Smooth muscle cell (in vitro differentiated cells): ENCODE measurements around the gene ZNF17. TPM values are rescaled to one million over a fixed set of nuclear protein-coding genes. Genes with fewer than 3 reads are reported as not detected.

Experiments
- DNase-seq: peaks from one replicate; lab custom pipeline; 2025; ENCODE audit not compliant: unreplicated experiment; lab: John Stamatoyannopoulos, UW
- H2AFZ ChIP-seq: fragments of 200-600 bp; sonication (generic); 2 replicates; pipeline ENCODE4 v1.6.0; 2016; ENCODE audit warnings: antibody characterized with exemption, low read depth, mild to moderate bottlenecking
- H3F3A ChIP-seq: fragments of 200-600 bp; sonication (generic); 2 replicates; pipeline ENCODE4 v1.6.0; 2017; ENCODE audit warnings: antibody characterized with exemption, low read depth
- H3K27ac ChIP-seq: fragments of 200-600 bp; sonication (generic); 2 replicates; pipeline ENCODE4 v1.5.1; 2016; ENCODE audit warnings: low read depth, mild to moderate bottlenecking
- H3K27me3 ChIP-seq: fragments of 200-600 bp; sonication (generic); 2 replicates; pipeline ENCODE4 v1.6.1; 2016; ENCODE audit warnings: low read depth, mild to moderate bottlenecking
- H3K36me3 ChIP-seq: fragments of 200-600 bp; sonication (generic); 2 replicates; pipeline ENCODE4 v1.5.1; 2016; ENCODE audit warnings: low read depth
- H3K4me1 ChIP-seq: fragments of 200-600 bp; sonication (generic); 2 replicates; pipeline ENCODE4 v1.5.1; 2016; ENCODE audit warnings: low read depth
- H3K4me2 ChIP-seq: fragments of 200-600 bp; sonication (generic); 2 replicates; pipeline ENCODE4 v1.6.0; 2016; ENCODE audit warnings: mild to moderate bottlenecking
- H3K4me3 ChIP-seq: fragments of 200-600 bp; sonication (generic); 2 replicates; pipeline ENCODE4 v1.5.1; 2016; ENCODE audit warnings: mild to moderate bottlenecking
- H3K79me2 ChIP-seq: fragments of 200-600 bp; sonication (generic); 2 replicates; pipeline ENCODE4 v1.6.0; 2016; ENCODE audit warnings: low read depth, mild to moderate bottlenecking
- H3K9ac ChIP-seq: fragments of 200-600 bp; sonication (generic); 2 replicates; pipeline ENCODE4 v1.6.0; 2016; ENCODE audit warnings: low read depth
- H3K9me3 ChIP-seq: fragments of 200-600 bp; sonication (generic); replicated peaks from 2 replicates; pipeline ENCODE4 v1.5.1; 2016; ENCODE audit warnings: low read depth
- H4K20me1 ChIP-seq: fragments of 200-600 bp; sonication (generic); 2 replicates; pipeline ENCODE4 v1.6.0; 2016; ENCODE audit warnings: low read depth
- WGBS: methylation state at CpG from one replicate; pipeline ENCODE4 v1.1.7; 2016; ENCODE audit warnings: low lambda C conversion rate; 5-methylcytosine and 5-hydroxymethylcytosine counted together
- polyA plus RNA-seq: library from polyadenylated mRNA; unstranded; fragments of >200 nt; fragmentation: Nextera tagmentation; extraction: Ambion mirVana; gene quantifications from 2 replicates; pipeline ENCODE4 v1.2.1, GENCODE V29; 2016
- total RNA-seq: library from RNA; depleted of rRNA; stranded (reverse); fragments of >200 nt; gene quantifications from 2 replicates; pipeline ENCODE4 v1.2.3, GENCODE V29; 2014
- TF ChIP-seq, protein P1 (sequence below): fragments of 200-600 bp; sonication (generic); IDR thresholded peaks from 2 replicates; pipeline ENCODE4 v1.5.1; 2017; ENCODE audit warnings: borderline replicate concordance, mild to moderate bottlenecking, antibody characterized with exemption; ENCODE audit not compliant: insufficient read depth, poor library complexity, severe bottlenecking

ZNF17 gene
- total RNA-seq (4.3 and 7.0 TPM in 2 replicates), polyA plus RNA-seq (0.95 and 3.1 TPM in 2 replicates)

DNA sequence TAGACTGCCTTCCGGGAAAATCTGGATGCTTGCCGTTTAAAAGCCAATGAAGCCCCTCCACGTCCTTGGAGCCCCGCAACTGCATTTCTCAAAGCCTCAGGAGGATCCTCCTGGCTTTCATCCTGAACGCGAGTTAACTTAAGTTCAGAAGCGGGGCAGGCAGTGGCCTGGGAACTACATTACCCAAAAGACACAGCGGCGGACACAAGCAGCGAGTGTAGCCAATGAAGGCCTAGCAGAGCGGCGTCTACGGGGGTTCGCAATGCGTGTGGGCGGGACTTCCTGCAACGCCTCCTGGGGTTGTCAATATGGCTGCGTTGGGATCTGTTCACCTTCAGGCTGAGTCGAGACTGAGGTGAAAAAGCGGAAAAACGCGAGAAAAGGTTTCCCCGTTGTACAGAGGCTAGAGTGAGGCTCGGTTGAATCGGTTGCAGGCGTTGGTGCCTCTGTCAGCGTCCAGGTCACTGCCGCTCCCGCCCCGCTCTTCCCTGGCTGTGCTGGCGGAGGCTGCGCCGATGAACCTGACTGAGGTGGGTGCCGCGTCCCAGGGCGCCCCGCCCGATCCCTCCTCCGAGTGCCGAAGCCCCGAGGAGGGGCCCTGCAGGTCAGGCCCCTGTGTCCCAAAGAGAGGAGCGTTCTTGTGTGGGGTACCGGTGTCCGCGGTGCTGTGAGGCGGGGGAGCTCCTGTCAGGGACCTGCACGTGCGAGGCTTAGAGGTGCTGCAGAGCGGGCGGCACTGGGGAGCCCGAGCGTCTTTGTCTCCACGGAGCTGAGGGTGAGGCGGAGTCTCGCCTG is at the start of gene ZNF17:
Gene ZNF17, plus strand, starts transcription at position 285 of the 795 bp plus-strand sequence. CDS start 2,455 bp downstream, outside the sequence.
- DNase-seq: peak; percentile 52
- WGBS: 2% methylated on average over 55 of the region's 55 CpGs

DNA sequence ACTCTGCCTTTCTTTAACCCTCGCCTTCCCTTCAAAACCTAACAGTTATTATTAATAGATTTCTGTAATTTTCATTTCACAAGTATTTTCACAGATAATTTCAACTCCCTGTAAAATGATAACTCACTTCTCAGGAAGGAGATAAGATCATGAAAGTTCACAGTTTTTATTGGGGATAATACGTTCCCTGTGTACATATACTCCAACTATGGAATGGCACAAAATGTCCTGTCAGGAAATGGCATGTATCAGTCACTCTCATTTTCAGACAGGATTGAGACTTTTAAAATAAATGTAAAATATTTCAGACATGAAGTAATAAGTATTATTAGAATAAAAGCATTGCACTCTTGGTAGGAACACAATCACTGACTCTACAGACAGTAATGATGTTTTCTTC is 48.5 kb upstream of the ZNF17 start:
- peak overlapping the region; percentile 89 for H2AFZ ChIP-seq
- DNase-seq: no peak
- peak overlapping the region; percentile 87 for H3K9ac ChIP-seq
- TF ChIP-seq, protein P1, sequence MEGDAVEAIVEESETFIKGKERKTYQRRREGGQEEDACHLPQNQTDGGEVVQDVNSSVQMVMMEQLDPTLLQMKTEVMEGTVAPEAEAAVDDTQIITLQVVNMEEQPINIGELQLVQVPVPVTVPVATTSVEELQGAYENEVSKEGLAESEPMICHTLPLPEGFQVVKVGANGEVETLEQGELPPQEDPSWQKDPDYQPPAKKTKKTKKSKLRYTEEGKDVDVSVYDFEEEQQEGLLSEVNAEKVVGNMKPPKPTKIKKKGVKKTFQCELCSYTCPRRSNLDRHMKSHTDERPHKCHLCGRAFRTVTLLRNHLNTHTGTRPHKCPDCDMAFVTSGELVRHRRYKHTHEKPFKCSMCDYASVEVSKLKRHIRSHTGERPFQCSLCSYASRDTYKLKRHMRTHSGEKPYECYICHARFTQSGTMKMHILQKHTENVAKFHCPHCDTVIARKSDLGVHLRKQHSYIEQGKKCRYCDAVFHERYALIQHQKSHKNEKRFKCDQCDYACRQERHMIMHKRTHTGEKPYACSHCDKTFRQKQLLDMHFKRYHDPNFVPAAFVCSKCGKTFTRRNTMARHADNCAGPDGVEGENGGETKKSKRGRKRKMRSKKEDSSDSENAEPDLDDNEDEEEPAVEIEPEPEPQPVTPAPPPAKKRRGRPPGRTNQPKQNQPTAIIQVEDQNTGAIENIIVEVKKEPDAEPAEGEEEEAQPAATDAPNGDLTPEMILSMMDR: no peak
- H3K4me2 ChIP-seq: peak overlapping the region; percentile 86
- no peaks in the 10 kb centered on the region for H3K9me3 ChIP-seq
- WGBS: 92% methylated on average over 2 of the region's 2 CpGs
- peak overlapping the region; percentile 85 for H3K4me3 ChIP-seq
- peak overlapping the region; percentile 94 for H3K27ac ChIP-seq
- H4K20me1 ChIP-seq: no peaks in the 10 kb centered on the region
- no peaks in the 10 kb centered on the region for H3K36me3 ChIP-seq
- H3K4me1 ChIP-seq: peaks cover 8% of the 10 kb centered on the region
- H3K79me2 ChIP-seq: peaks cover 28% of the 10 kb centered on the region
- no peaks in the 10 kb centered on the region for H3K27me3 ChIP-seq
- peaks cover 7% of the 10 kb centered on the region for H3F3A ChIP-seq

More for the DNA sequence above, at the start of gene ZNF17:
- no peaks in the 10 kb centered on the region for H3K27me3 ChIP-seq
- H2AFZ ChIP-seq: peak within 1 kb of the TSS; percentile 87
- peaks cover 41% of the 10 kb centered on the region for H3K79me2 ChIP-seq
- H3K9ac ChIP-seq: peak within 1 kb of the TSS; percentile 80
- H3K27ac ChIP-seq: no peak within 1 kb of the TSS
- H3K4me1 ChIP-seq: peaks cover 5% of the 10 kb centered on the region
- H3K36me3 ChIP-seq: no peaks in the 10 kb centered on the region
- no peaks in the 10 kb centered on the region for H3K9me3 ChIP-seq
- no peaks in the 10 kb centered on the region for H4K20me1 ChIP-seq
- peak within 1 kb of the TSS; percentile 100 for H3K4me2 ChIP-seq
- TF ChIP-seq, protein P1: no peak
- H3F3A ChIP-seq: no peaks in the 10 kb centered on the region
- H3K4me3 ChIP-seq: peak within 1 kb of the TSS; percentile 96

DNA sequence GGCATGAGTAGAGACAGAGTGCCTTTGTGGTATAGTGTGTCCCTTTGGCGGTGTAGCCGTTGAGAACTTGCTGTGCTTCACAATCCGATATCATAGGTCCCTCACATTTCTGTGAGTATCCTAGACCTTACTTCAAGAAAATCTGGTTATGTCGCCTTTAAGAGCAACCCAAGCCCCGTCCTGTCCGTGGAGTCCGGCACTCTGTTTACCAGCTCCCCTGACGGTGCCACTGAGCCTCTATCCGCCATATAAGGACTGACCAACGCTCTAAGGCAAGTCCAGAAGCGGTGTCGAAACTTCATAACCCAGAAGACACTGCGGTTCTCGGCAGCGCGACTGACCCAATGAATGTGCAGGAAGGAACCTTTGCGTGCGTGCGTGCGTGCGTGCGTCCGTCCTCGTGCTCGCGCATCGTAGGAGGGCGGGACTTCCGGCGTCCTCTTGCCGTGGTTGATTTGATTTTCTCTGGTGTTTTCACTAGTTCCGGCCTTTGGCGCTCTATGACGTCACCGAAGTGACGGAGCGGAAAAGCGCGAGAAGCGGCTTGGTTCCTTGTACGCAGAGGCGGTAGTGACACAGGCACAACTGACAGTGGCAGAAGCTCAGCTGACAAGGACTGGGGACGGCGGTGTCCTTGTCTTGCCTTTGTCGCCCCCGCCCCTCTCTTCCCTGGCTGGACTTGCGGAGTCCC is 47.8 kb upstream of the ZNF17 start, which contains the start of the genes TRAPPC2B and ZNF547:
Gene TRAPPC2B, plus strand, starts transcription at position 555 of the 691 bp plus-strand sequence. CDS start 1,283 bp downstream, outside the sequence.
Gene ZNF547, plus strand, starts transcription at position 555 of the 691 bp plus-strand sequence. CDS start 5,005 bp downstream, outside the sequence.
- peak within 1 kb of the TSS; percentile 94 for H3K27ac ChIP-seq
- DNase-seq: peak; percentile 90
- H3K27me3 ChIP-seq: no peaks in the 10 kb centered on the region
- H3K9me3 ChIP-seq: no peaks in the 10 kb centered on the region
- H3K79me2 ChIP-seq: peaks cover 28% of the 10 kb centered on the region
- peaks cover 8% of the 10 kb centered on the region for H3K4me1 ChIP-seq
- WGBS: 2% methylated on average over 47 of the region's 47 CpGs
- TF ChIP-seq, protein P1: no peak
- peak within 1 kb of the TSS; percentile 97 for H3K9ac ChIP-seq
- H2AFZ ChIP-seq: peak within 1 kb of the TSS; percentile 89
- peak within 1 kb of the TSS; percentile 85 for H3K4me3 ChIP-seq
- H4K20me1 ChIP-seq: no peaks in the 10 kb centered on the region
- peaks cover 7% of the 10 kb centered on the region for H3F3A ChIP-seq
- H3K36me3 ChIP-seq: no peaks in the 10 kb centered on the region
- H3K4me2 ChIP-seq: peak within 1 kb of the TSS; percentile 96
